ENCODE measurements around the gene MEGF6.
A peak's percentile ranks its signal among the peaks of the same experiment; 100 is the strongest.

The MEGF6 gene, protein sequence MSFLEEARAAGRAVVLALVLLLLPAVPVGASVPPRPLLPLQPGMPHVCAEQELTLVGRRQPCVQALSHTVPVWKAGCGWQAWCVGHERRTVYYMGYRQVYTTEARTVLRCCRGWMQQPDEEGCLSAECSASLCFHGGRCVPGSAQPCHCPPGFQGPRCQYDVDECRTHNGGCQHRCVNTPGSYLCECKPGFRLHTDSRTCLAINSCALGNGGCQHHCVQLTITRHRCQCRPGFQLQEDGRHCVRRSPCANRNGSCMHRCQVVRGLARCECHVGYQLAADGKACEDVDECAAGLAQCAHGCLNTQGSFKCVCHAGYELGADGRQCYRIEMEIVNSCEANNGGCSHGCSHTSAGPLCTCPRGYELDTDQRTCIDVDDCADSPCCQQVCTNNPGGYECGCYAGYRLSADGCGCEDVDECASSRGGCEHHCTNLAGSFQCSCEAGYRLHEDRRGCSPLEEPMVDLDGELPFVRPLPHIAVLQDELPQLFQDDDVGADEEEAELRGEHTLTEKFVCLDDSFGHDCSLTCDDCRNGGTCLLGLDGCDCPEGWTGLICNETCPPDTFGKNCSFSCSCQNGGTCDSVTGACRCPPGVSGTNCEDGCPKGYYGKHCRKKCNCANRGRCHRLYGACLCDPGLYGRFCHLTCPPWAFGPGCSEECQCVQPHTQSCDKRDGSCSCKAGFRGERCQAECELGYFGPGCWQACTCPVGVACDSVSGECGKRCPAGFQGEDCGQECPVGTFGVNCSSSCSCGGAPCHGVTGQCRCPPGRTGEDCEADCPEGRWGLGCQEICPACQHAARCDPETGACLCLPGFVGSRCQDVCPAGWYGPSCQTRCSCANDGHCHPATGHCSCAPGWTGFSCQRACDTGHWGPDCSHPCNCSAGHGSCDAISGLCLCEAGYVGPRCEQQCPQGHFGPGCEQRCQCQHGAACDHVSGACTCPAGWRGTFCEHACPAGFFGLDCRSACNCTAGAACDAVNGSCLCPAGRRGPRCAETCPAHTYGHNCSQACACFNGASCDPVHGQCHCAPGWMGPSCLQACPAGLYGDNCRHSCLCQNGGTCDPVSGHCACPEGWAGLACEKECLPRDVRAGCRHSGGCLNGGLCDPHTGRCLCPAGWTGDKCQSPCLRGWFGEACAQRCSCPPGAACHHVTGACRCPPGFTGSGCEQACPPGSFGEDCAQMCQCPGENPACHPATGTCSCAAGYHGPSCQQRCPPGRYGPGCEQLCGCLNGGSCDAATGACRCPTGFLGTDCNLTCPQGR (N-terminal part only)

DNA sequence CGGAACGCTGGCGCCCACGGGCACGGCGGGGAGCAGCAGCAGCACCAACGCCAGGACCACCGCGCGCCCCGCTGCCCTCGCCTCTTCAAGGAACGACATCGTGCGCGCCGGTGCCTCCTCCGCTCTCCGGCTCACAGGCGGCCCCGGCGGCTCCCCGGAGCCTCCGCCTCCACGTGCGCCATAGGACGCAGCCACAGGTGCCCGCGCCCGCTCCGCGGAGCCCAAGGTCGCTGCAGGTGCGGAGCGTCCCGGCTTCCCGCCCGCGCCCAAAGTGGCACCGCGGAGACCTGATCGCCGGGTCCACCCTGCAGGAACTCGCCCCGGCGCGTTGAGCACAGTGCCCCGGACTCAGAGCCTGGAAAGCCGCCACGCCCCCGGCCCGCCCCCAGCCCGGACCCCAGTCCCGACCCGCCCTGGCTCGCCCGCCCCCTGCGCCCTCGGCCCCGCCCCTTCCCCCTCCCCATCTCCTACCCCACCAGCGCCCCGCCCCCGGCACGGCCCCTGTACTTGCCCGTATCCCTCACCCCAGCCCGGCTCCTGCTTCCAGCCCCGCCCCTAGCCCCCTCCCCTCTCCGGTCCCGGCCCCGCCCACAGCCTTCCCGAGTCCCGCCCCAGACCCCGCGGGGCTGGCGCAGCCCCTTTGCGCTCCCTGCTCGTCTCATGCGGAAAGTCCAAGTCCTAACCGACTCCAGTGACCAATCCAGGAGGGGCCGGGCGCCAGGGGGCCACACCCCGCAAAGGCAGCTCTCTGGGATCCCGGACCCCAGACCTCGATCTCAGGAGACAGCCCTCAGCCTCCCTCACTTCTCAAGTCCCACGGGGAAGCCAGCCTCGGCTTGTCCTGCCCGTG, at the start of gene MEGF6:
Gene MEGF6, minus strand, starts transcription at position 339 of the 850 bp plus-strand sequence. Its CDS starts 240 bp downstream, at position 99.
- DNase-seq, result peak; percentile 68

GRCh38 chr1:3660704-3661103, 49.4 kb upstream of the MEGF6 start:
- DNase-seq, result no peak

DNA sequence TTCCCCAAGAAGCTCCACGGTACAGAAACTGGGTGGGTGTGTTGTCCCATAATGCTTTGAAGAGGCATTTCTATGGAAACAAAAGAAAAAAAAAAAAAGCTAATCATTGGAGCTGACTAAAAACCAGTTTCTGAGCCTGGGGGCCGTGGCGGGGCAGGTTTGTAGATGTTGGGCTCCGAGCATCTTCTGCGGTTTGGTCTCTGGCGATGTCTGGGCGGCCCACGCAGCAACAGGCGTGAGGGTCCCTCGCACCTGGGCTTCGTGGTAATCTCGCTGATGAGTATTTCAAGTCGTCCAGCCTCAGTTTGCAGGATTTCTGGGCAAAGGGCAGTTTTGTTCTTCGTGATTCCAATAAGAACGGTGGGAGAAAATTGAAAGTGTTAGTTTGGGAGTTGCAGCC, 47.8 kb upstream of the MEGF6 start:
- no peak for DNase-seq

- DNase-seq, result no peak
Observed at GRCh38 chr1:3658231-3658615, 46.9 kb upstream of the MEGF6 start.

GRCh38 chr1:3657578-3658230, 46.4 kb upstream of the MEGF6 start:
- no peak for DNase-seq

DNA sequence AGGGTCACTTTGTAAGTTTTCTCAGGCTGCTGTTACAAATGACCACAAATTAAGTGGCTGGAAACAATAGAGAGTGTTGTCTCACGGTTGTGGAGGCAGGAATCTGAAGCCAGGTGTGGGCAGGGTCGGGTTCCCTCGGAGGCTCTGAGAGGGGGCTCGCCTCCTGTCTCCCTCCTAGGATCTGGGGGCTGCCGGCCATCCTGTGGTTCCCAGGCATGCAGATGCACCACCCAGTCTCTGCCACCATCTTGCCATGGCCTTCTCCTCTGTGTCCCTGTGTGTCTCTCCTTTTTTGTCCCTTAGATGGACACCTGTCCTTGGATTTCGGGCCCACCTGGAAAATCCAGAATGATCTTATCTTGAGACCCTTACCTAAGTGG, 45.8 kb upstream of the MEGF6 start:
- no peak for DNase-seq

DNA sequence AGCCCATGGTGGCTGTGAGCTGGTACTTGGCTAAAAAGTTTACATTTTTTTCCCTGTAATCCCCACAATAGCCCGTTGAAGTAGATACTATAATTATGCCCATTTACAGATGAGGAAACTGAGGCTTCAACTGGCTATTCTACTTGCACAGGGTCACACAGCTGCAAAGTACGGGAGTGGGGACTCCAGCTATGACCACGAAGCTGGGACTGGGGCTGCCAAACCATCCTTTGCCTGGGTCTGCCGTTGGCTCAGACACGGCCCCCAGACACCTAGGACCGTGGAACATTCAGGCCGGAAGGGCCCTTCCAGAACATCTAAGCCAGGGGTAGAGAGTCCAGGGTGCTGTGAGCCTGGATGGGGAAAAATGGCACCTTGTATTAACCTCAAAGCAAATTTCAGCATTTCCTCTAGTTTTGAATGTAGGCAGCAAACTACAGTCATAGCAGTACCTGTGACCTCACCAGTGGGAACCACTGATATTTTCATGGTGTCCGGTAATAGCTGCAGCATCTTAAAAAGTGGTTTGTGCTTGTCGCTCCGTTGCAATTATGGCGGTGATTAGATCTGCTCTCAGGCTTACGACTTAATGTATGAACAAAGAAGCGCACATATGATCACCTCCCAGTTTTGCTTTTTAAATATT, 45.3 kb upstream of the MEGF6 start:
- DNase-seq, result no peak

DNA sequence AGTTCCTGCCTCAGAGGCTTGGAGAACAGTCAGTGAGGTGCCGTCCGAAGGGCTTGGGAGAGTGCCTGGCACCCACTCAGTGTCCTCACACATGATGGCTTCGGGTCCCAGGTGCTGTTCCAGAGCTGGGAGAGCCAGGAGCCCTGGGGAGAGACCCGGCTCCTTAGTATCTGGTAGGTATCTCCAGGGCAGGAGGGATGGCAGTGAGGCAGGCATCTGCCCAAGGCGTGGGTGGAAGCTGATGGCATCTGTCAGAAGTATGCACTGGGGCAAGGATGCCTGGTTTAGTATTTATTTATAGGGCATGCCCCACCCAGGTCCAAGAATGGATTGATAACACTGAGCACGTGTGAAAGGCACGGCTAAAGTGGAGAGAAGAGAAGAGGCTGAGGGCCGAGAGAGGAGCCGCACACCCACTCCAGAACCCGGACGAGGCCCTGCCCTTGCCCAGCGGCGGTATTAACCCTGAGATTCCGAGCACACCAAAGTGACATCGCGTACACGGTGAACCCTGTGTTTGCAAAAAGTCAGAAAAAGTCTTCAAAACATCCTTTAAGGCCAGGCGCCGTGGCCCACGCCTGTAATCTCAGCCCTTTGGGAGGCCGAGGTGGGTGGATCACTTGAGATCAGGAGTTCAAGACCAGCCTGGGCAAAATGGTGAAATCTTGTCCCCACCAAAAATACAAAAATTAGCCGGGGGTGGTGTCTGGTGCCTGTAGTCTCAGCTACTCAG, 43.4 kb upstream of the MEGF6 start:
- DNase-seq, result no peak

DNA sequence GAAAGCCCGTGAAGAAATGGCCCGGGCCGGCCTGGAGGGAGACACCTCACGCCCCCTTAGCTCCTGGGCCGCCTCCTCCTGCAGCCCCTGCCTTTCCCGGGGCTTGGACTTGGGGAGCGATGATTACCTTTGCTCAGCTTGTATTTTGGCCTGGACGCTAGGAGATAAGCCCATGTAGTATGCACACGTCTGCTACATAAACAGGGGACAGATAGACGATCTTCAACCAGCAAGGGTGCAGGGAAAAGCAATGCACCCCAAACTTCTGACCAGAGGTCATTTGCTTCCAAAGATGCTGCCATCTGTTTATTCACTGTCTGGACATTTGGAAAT, 41.9 kb upstream of the MEGF6 start:
- no peak for DNase-seq

GRCh38 chr1:3652548-3653285, 41.4 kb upstream of the MEGF6 start:
- no peak for DNase-seq

DNA sequence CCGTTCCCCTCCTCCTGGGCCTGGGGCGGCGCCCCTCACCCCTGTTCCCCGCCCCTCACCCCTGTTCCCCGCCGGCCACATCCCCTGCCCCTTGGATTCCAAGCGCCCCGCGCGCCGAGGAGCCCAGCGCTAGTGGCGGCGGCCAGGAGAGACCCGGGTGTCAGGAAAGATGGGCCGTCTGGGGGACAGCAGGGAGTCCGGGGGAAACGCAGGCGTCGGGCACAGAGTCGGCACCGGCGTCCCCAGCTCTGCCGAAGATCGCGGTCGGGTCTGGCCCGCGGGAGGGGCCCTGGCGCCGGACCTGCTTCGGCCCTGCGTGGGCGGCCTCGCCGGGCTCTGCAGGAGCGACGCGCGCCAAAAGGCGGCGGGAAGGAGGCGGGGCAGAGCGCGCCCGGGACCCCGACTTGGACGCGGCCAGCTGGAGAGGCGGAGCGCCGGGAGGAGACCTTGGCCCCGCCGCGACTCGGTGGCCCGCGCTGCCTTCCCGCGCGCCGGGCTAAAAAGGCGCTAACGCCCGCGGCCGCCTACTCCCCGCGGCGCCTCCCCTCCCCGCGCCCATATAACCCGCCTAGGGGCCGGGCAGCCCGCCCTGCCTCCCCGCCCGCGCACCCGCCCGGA, 40.7 kb upstream of the MEGF6 start, which contains the start of gene TP73:
Gene TP73, plus strand, starts transcription at position 587 of the 618 bp plus-strand sequence. CDS start 29,850 bp downstream, outside the sequence.
- DNase-seq, result no peak

GRCh38 chr1:3651026-3651929, 40.0 kb upstream of the MEGF6 start:
- DNase-seq, result no peak

GRCh38 chr1:3650248-3651025, 39.1 kb upstream of the MEGF6 start:
- DNase-seq, result no peak

DNA sequence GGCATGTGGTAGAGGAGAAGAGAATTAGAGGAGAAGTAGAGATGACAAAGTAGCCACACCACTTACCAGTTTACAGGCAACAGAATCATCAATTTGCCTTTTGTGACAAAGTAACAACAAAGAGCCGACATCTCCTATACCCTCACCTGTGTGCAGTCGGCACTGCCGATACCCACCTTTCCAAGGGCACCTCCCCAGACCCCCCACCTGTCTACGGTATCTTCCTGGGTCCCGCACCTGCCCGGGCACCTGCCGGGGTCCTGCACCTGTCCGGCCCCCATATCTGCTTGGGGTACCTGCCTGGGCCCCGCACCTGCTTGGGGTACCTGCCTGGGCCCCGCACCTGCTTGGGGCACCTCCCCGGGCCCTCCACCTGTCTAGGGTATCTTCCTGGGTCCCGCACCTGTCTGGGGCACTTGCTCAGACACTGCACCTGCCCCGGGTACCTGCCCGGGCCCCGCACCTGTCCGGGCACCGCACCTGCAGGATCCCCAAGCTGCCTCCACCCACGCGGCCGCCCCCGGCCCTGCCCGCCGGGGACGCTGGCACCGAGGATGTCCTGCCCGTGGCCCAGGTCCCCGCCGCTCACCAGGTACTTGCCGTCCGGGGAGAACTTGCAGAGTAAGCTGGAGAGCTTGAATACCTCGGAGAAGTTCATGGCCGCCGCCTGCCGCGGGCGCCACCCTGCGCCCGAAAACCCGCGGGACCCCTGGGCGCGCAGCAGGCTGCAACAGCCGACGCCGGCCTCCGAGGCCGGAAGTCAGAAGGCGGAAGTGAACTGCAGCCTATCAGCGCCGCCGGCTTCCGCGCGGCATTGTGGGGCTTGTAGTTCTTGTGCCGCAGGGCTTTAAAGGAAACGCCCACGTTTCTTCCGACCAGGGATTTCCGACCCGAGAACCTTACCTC, 38.3 kb upstream of the MEGF6 start, which contains the start of gene WRAP73:
Gene WRAP73, minus strand, starts transcription at position 762 of the 906 bp plus-strand sequence. Its CDS starts 104 bp downstream, at position 658.
- peak; percentile 92 for DNase-seq

DNA sequence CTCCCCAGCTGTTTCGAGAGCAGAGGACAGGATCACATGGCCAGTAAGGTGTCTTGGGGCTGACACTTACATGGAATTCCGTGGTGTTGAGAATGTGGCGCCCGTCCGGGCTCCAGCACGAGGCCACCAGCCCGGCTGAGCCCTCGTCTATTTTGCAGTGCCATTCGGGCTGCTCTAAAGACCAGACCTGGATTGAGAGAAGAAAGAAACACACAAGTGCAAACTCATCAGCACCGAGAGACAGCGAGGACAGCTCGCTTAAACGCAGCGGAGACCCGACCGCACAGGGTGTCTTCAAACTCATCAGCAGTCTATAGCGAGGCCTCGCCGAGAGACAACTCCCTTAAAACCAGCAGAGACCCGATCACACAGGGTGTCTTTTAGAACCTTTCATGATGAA, 35.3 kb upstream of the MEGF6 start:
- DNase-seq, result no peak

Measured in CD4-positive, alpha-beta T cell treated with Interleukin-10 for 1 hour (primary cell).